Esophagus muscularis mucosa (tissue), 4 donors: ENCODE measurements around the gene STPG2. TPM values are rescaled to one million over a fixed set of nuclear protein-coding genes. Genes with fewer than 3 reads are reported as not detected.
A peak's percentile ranks its signal among the peaks of the same experiment; 100 is the strongest.

ENCODE experiments used
- DNase-seq: peaks from one replicate; pipeline ENCODE4 v3.0.0-alpha.2; 2017; ENCODE audit errors: extremely low spot score
- H3K27ac ChIP-seq, 4 donors: fragments of 200-600 bp; sonication (generic); replicated peaks in 1 of 4; 1 replicate in 3 of 4; 2 replicates in 1 of 4; pipeline ENCODE4 v1.5.1; 2016 to 2019; ENCODE audit warnings: mild to moderate bottlenecking in 1 of 4
- H3K27me3 ChIP-seq, 4 donors: fragments of 200-600 bp; sonication (generic); one replicate each; pipeline versions ENCODE4 v1.5.1 to v1.6.0; 2016 to 2019
- H3K36me3 ChIP-seq, 4 donors: fragments of 200-600 bp; sonication (generic); one replicate each; pipeline ENCODE4 v1.5.1; 2016 to 2019
- H3K4me1 ChIP-seq, 4 donors: fragments of 200-600 bp; sonication (generic); one replicate each; pipeline ENCODE4 v1.5.1; 2016 to 2019
- H3K4me3 ChIP-seq, 4 donors: fragments of 200-600 bp; sonication (generic); 1 replicate in 2 of 4; 2 replicates in 2 of 4; pipeline ENCODE4 v1.5.1; 2016 to 2019; ENCODE audit warnings: mild to moderate bottlenecking in 4 of 4, moderate library complexity in 1 of 4
- H3K9me3 ChIP-seq, 4 donors: fragments of 200-600 bp; sonication (generic); 1 replicate in 3 of 4; 2 replicates in 1 of 4; pipeline ENCODE4 v1.5.1; 2016 to 2019
- CTCF ChIP-seq, 3 experiments: fragments of 200-600 bp in 2 of 3; fragments of 450-650 bp in 1 of 3; sonication (generic) in 2 of 3; IDR thresholded peaks; one replicate each; pipeline ENCODE4 v1.5.1; 2017 to 2019; ENCODE audit warnings: antibody characterized with exemption in 3 of 3, mild to moderate bottlenecking in 2 of 3, moderate library complexity in 1 of 3
- EP300 ChIP-seq: sonication (generic); formaldehyde crosslinking; IDR thresholded peaks from one replicate; pipeline ENCODE4 v1.6.1; 2017; ENCODE audit warnings: antibody characterized with exemption
- POLR2A ChIP-seq: fragments of 450-650 bp; IDR thresholded peaks from one replicate; pipeline ENCODE4 v1.6.1; 2017; ENCODE audit warnings: antibody characterized with exemption, moderate library complexity, mild to moderate bottlenecking, low read depth
- POLR2AphosphoS5 ChIP-seq, 2 donors: sonication (generic); formaldehyde crosslinking; IDR thresholded peaks; one replicate each; pipeline ENCODE4 v1.6.1; 2017; ENCODE audit warnings: antibody characterized with exemption in 2 of 2
- WGBS: methylation state at CpG from one replicate; pipeline ENCODE4 v1.1.5; 2018; 5-methylcytosine and 5-hydroxymethylcytosine counted together
- intact Hi-C: fragments of 100-400 bp; cut with DNase I; formaldehyde crosslinking; loops from one replicate; pipeline ENCODE4 v1.15.1; 2023
- total RNA-seq, 4 donors: library from RNA; depleted of rRNA; stranded (reverse); fragments of >200 nt; gene quantifications; one replicate each; pipeline versions ENCODE4 v1.1.0 to v1.2.1, GENCODE V29; 2016

Gene STPG2
- total RNA-seq, 4 donors from 2014 or later = 0.17 to 0.26 TPM; not detected in 2

- DNase-seq = no peak
- Histone ChIP-seq H3K9me3 (no peaks in the 10 kb centered on the region), H3K4me1 (no peaks in the 10 kb centered on the region), H3K27me3 (no peaks in the 10 kb centered on the region), H3K36me3 (no peaks in the 10 kb centered on the region), H3K27ac (no peak overlapping the region), H3K4me3 (no peak overlapping the region)
- no peak for TF ChIP-seq POLR2A
- no peak for TF ChIP-seq POLR2AphosphoS5 (IDR thresholded peaks at IDR 0.05)
- no peak for TF ChIP-seq CTCF (IDR thresholded peaks at IDR 0.05)
- no peak for TF ChIP-seq EP300
- WGBS = 43% methylated on average over 2 of the region's 2 CpGs
- intact Hi-C loops = no loop called here
Measured at GRCh38 chr4:98125585-98125984, 17.7 kb downstream of the STPG2 start.

GRCh38 chr4:98117363-98117762 lies 25.9 kb downstream of the STPG2 start:
- DNase-seq = no peak
- no peak for TF ChIP-seq POLR2A
- TF ChIP-seq CTCF (IDR thresholded peaks at IDR 0.05) = no peak
- TF ChIP-seq EP300 = no peak
- TF ChIP-seq POLR2AphosphoS5 (IDR thresholded peaks at IDR 0.05) = no peak
- H3K36me3 ChIP-seq = no peaks in the 10 kb centered on the region
- 93% methylated on average over 2 of the region's 2 CpGs for WGBS
- H3K27me3 ChIP-seq = no peaks in the 10 kb centered on the region
- H3K4me1 ChIP-seq = no peaks in the 10 kb centered on the region
- H3K27ac ChIP-seq = no peak overlapping the region
- H3K9me3 ChIP-seq = peaks cover 0 to 12% (median 0%) of the 10 kb centered on the region in 4 donors
- H3K4me3 ChIP-seq = no peak overlapping the region
- intact Hi-C loops = no loop called here

- 36% methylated on average over 3 of the region's 3 CpGs for WGBS
- TF ChIP-seq CTCF (IDR thresholded peaks at IDR 0.05) (peak in 2 of 3 experiments; percentile 6 to 18), POLR2AphosphoS5 (IDR thresholded peaks at IDR 0.05) (no peak)
- H3K27ac ChIP-seq = no peak overlapping the region
- no peaks in the 10 kb centered on the region for H3K27me3 ChIP-seq
- peaks cover 0 to 12% (median 0%) of the 10 kb centered on the region in 4 donors for H3K9me3 ChIP-seq
- no peak for DNase-seq
- no peak overlapping the region for H3K4me3 ChIP-seq
- H3K4me1 ChIP-seq = peaks cover 0 to 2% (median 0%) of the 10 kb centered on the region in 4 donors
- no peaks in the 10 kb centered on the region for H3K36me3 ChIP-seq
- intact Hi-C loops = no loop called here
Measured at GRCh38 chr4:98113012-98113411, 30.3 kb downstream of the STPG2 start.

- Histone ChIP-seq H3K36me3 (no peaks in the 10 kb centered on the region), H3K27me3 (no peaks in the 10 kb centered on the region), H3K4me3 (no peak overlapping the region), H3K9me3 (no peaks in the 10 kb centered on the region), H3K4me1 (peaks cover 0 to 4% (median 0%) of the 10 kb centered on the region in 4 donors), H3K27ac (no peak overlapping the region)
- no peak for TF ChIP-seq POLR2A
- no peak for DNase-seq
- WGBS = 87% methylated on average over 2 of the region's 2 CpGs
- intact Hi-C loops = no loop called here
Measured at GRCh38 chr4:98110929-98111328, 32.3 kb downstream of the STPG2 start.

- 79% methylated on average over 4 of the region's 5 CpGs for WGBS
- H3K4me3 ChIP-seq = no peak overlapping the region
- no peaks in the 10 kb centered on the region for H3K36me3 ChIP-seq
- DNase-seq = no peak
- no peaks in the 10 kb centered on the region for H3K27me3 ChIP-seq
- H3K27ac ChIP-seq = no peak overlapping the region
- no peaks in the 10 kb centered on the region for H3K9me3 ChIP-seq
- TF ChIP-seq CTCF (IDR thresholded peaks at IDR 0.05) (no peak), POLR2AphosphoS5 (IDR thresholded peaks at IDR 0.05) (no peak), POLR2A (no peak), EP300 (no peak)
- intact Hi-C loops = no loop called here
- peaks cover 0 to 4% (median 0%) of the 10 kb centered on the region in 4 donors for H3K4me1 ChIP-seq
Measured at GRCh38 chr4:98110214-98110613, 33.1 kb downstream of the STPG2 start.
